ENCODE data around the gene CLSTN2.

GRCh38 chr3:140135461-140135860 is 200.5 kb downstream of the CLSTN2 start:
- TF ChIP-seq CTCF (IDR thresholded peaks at IDR 0.05; ENCODE audit: low read length) = no peak
- no peak for TF ChIP-seq EZH2 (optimal IDR thresholded peaks at IDR 0.05; ENCODE audit: low read depth, low read length)

Data from MM.1S (cell line).